GM21529 (cell line): ENCODE data around the gene TMEM54.

ENCODE experiments used
- ATAC-seq: cut with Tn5 transposase; IDR thresholded peaks from one replicate; pipeline ENCODE4 v1.9.1; 2021; ENCODE audit not compliant: unreplicated experiment

TMEM54 gene, protein sequence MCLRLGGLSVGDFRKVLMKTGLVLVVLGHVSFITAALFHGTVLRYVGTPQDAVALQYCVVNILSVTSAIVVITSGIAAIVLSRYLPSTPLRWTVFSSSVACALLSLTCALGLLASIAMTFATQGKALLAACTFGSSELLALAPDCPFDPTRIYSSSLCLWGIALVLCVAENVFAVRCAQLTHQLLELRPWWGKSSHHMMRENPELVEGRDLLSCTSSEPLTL

GRCh38 chr1:32900956-32901822 is at the start of gene TMEM54:
Gene TMEM54, minus strand, starts transcription at chr1:32901389. Its CDS starts 151 bp downstream, at chr1:32901238.
- no peak for ATAC-seq

GRCh38 chr1:32949519-32949918 is 48.3 kb upstream of the TMEM54 start:
- no peak for ATAC-seq

DNA sequence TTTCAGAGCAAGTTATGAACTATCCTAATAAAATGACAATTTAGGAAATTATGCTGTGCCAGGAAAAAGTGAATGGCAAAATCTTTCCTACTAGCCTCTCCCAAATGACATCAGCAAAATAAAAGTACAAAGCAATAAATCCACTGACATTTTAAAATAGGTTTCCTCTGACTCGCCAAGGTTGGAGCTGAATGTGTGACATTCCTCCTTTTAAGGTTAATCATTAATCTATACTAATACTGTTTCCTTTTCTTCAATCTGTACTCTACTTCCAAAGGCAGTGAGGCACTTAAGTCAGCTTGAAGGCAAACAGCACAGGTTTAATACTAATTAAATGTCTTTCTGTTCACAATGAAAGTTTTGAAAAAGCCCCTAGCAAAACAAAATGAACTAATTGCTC is 47.7 kb upstream of the TMEM54 start:
- ATAC-seq: no peak

DNA sequence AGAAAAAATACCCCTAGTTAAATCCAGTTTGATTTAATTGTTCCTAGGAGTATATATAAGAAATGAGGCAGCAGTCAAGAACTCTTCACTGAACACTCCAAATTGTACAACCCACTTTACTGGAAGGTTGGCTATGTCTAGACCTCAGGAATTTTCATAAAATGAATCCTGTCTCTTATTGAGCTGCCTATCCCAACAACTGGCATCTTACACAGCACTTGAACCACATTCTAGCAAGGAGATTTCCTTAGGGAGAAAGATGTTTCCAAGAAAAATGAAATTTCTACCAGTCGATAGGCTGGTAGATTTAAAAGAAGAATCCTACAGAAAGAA is 47.2 kb upstream of the TMEM54 start:
- no peak for ATAC-seq

DNA sequence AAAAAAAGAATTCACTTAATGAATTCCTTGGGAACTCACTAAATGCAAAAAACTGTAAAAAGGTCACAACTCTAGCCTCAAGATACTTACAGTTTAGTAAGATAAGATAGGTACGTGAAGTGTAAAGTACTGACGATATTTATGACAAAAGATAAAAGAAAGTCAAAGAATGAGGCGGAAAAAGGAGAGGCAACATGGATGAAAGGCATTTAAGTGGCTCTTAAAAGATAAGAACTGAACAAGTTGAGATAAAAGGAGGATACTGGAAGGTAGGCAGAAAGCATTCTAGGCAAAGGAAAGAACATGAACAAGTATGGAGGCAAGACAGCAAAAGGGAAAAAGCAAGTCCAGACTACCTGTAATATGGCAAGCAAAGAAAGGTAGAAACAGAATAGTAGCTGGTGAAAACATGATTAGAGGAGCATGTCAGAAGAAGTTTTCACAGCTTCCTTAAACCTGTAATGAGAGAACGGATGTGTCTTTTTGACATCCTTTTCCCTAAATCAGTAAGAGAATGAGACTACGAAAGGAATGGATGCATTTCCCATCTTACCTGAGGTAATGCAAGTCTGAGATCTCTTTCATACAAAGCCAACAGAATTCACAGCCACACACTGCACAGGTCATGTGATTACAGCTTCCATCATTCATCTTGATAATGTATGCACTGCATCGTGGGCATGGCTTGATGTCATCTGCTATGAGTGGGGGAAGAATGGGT is 46.6 kb upstream of the TMEM54 start:
- ATAC-seq: no peak

DNA sequence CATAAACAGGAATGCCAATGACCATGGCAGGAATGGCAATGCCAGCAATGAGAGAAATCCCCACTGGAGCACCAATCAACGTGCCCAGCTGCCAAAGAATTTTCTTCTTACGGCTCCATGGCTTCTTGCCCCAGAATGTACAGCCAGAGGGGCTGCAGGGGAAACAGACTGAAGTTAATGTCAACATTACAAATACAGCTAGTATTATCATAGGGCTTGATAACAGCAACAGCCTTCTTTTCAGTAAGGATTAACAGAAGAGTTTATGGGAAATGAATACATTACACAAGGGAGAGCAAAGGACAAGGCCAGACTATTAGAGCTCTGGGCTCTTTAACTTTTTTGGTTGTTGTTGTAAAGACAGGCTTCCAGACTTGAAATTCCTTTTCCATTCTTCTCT is 45.2 kb upstream of the TMEM54 start:
- no peak for ATAC-seq

GRCh38 chr1:32944180-32944579 is 43.0 kb upstream of the TMEM54 start:
- no peak for ATAC-seq

- ATAC-seq: no peak
These were observed 38.6 kb upstream of the TMEM54 start for GRCh38 chr1:32939655-32940371.

GRCh38 chr1:32937061-32937460 is 35.9 kb upstream of the TMEM54 start:
- ATAC-seq: no peak

DNA sequence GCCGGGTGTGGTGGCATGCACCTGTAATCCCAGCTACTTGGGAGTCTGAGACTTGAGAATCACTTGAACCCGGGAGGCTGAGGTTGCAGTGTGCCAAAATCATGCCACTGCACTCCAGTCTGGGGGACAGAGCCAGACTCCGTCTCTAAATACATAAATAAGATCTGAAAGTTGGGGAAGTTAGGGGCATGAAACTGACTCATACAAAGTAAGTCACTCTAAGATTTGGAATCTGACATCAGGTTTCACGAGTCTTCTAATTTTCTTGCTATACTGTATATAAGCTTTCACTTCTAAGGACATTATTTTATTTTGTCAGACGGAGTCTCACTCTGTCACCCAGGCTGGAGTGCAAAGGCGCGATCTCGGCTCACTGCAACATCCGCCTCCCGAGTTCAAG is 33.3 kb upstream of the TMEM54 start:
- ATAC-seq: no peak

DNA sequence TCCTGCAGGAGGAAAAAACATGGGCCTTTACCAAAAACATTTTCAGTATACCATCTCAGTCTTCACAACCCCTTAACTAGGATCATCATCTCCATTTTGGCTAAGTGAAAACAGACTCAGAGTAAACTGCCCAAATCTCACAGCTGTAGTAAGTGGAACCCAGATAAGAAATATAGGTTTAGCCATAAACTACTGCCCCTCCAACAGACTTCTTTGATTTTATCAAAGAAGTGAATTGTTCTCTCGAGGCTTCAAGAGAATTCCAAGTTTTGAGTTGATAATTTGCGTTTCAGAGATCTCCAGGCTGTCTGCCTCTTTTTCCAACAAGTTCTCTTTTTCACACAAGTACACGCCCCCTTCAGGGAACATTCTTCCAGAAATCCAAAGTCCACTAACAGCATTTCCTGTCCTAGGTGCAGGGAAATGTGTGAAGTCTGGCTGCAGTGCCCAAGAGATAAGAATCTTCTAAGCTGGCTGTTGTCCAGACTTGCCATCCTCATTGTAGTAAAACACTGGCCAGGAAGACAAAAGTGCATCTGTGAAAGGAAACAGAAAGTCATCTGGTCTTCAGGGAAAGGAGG is 32.6 kb upstream of the TMEM54 start:
- ATAC-seq: no peak

GRCh38 chr1:32931760-32932159 is 30.6 kb upstream of the TMEM54 start:
- ATAC-seq: no peak

- no peak for ATAC-seq
These were observed 28.2 kb upstream of the TMEM54 start for GRCh38 chr1:32929366-32929765.

GRCh38 chr1:32928715-32929114 is 27.5 kb upstream of the TMEM54 start:
- no peak for ATAC-seq

- ATAC-seq: no peak
These were observed 27.1 kb upstream of the TMEM54 start for GRCh38 chr1:32928285-32928684.

- ATAC-seq: no peak
These were observed 26.3 kb upstream of the TMEM54 start for GRCh38 chr1:32927441-32927840.

DNA sequence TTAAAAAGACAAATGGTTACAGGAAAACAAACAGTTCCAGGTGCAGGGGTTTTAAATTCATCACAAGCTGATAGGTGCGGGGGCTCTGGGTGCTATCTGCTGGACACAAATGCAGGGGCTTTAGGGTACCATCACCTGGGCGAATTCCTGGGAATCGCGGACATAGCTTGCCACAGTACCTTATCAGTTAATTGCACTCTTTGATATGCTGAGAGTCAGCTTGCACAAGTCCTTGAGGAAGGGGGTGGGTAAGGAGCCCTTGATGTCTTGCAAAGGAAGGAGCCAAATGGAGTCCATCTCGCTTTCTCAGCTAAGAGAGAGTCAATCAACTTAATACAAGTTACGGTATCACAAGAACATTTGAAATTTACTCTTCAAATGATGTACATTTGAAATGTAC is 25.4 kb upstream of the TMEM54 start:
- ATAC-seq: no peak

- no peak for ATAC-seq
These were observed 24.4 kb upstream of the TMEM54 start for GRCh38 chr1:32925403-32926162.

DNA sequence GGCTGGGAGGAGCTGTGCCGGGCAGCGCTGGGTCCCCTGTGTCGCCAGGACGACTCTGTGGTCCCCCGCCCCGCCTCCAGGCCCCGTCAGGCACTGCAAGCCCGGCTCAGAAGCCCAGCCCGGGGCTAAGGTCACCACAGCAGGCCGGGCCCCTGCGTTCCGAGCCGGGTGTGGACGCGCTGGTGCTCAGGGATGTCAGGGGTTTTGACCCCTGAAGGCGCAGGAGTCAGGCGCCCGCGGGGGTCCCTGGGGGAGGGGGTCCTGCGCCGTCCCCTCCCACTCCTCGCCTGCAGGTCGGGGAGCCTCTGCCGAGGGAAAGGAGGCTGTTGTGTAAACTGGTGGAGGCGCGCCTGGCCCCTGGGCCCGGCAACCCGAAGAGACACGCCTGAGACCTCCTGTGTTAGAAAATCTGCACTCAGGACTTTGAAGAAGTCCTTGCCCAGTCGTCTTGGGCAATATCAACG is 23.7 kb upstream of the TMEM54 start:
- no peak for ATAC-seq

- no peak for ATAC-seq
These were observed 19.6 kb upstream of the TMEM54 start for GRCh38 chr1:32920833-32921232.
